A549 treated with AZD2906 at 1 μM for 4 hours (cell line): ENCODE results near the gene WDR62. TPM values are rescaled to one million over a fixed set of nuclear protein-coding genes. Genes with fewer than 3 reads are reported as not detected.

Source experiments
- total RNA-seq: library from RNA; stranded (reverse); fragments of 200-300 nt; extraction: Qiagen RNA extraction; gene quantifications from 5 replicates; pipeline ENCODE4 v1.2.3, GENCODE V29; 2022

The WDR62 gene
- 21.3 to 28.1 TPM (median 25.4 TPM) in 5 replicates for total RNA-seq

GRCh38 chr19:36054733-36055686 lies at the start of gene WDR62:
TSS of gene WDR62 (plus strand) at chr19:36054897. CDS start at chr19:36054972, 75 bp downstream.

DNA sequence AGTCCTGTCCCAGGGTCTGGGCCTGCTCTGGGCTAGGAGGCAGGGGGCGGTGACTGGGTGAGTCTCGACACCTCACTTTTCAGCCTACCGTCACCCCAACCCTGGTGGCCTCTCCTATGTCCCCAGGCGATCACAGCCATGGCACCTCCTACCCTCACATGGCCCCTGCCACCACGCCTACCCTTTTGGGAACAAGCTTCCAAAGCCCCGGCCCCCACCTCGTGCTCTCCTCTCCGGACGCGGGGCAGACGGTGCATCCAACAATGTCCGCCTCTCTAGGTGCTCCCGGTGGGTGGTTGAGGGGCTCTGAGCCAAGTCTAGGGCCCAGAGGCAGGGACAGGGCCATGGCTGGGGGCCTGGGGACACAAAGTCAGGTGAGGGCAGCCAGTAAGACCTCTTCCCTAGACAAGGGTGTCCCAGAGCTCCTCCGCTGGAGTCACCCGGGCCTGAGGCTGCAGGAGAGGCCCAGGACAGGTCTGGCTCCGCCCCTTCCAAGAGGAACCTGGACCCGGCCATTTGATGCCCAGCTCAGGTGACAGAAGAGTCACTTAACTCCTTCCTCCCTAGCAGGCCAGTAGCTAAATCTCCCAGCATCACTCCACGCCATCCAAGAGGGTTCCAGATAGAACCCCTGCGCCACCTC lies 46.2 kb upstream of the WDR62 start, which contains the start of gene SYNE4:
Gene SYNE4, minus strand, starts transcription at position 478 of the 643 bp plus-strand sequence. Its CDS starts 132 bp downstream, at position 346.

DNA sequence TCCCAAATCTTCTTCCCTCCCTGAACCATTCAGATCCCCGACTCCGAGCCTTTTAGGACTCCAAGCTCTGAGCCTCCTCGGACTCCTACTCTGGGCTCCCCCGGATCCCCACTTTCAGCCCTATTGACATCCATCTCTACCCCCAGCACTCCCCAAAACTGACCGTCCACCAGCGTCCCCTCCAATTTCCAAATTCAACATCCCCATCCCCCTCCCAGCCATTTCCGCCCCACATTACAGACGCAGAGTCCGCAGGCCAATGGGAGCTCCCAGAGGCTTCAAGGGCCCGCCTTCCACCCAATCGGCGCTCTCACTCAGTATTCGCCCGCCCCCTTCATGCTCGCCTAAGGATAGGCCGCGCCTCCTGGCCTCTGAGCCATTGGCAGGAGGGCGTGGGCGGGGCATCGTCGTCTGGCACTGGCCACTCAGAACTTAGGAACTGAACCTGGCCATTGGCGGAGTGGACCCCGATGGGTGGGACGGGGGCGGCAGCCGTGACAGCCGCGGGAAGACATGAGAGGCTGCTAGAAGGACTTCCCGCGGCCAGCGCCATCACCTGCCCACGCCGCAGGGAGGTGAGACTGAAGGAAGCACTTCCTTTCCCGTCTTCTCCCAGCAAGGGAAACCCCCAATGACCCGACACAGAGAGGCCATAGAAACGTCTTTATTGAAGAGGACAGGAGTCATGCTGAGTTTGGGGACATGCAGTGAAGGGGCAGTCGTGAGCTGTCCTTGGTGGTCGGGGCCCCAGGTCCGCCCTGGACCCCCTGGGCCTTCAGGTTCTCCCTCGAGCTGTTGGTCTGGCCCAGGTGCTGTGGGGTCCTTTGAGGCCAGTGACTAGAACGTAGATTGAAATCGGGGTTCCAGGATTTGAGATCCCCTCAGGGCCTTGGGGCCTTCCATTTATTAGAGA lies 40.4 kb upstream of the WDR62 start, which contains the start of gene ALKBH6:
Gene ALKBH6, minus strand, starts transcription at position 202 of the 913 bp plus-strand sequence. CDS start 816 bp downstream, outside the sequence.

GRCh38 chr19:36032251-36033104 lies 22.2 kb upstream of the WDR62 start, which contains the start of gene CLIP3:
TSS of gene CLIP3 (minus strand) at chr19:36032873. CDS start at chr19:36032357, 516 bp downstream.

GRCh38 chr19:36054119-36054732 lies 471 bp upstream of the WDR62 start, which contains the start of gene THAP8:
TSS of gene THAP8 (minus strand) at chr19:36054285. CDS start at chr19:36054217, 68 bp downstream.

GRCh38 chr19:36110487-36111199 lies 55.9 kb downstream of the WDR62 start, which contains the start of gene OVOL3:
TSS of gene OVOL3 (plus strand) at chr19:36111143. CDS start at chr19:36111203, 60 bp downstream.

GRCh38 chr19:36114721-36115452 lies 60.2 kb downstream of the WDR62 start, which contains the start of gene POLR2I:
TSS of gene POLR2I (minus strand) at chr19:36114875. CDS start at chr19:36114856, 19 bp downstream.

DNA sequence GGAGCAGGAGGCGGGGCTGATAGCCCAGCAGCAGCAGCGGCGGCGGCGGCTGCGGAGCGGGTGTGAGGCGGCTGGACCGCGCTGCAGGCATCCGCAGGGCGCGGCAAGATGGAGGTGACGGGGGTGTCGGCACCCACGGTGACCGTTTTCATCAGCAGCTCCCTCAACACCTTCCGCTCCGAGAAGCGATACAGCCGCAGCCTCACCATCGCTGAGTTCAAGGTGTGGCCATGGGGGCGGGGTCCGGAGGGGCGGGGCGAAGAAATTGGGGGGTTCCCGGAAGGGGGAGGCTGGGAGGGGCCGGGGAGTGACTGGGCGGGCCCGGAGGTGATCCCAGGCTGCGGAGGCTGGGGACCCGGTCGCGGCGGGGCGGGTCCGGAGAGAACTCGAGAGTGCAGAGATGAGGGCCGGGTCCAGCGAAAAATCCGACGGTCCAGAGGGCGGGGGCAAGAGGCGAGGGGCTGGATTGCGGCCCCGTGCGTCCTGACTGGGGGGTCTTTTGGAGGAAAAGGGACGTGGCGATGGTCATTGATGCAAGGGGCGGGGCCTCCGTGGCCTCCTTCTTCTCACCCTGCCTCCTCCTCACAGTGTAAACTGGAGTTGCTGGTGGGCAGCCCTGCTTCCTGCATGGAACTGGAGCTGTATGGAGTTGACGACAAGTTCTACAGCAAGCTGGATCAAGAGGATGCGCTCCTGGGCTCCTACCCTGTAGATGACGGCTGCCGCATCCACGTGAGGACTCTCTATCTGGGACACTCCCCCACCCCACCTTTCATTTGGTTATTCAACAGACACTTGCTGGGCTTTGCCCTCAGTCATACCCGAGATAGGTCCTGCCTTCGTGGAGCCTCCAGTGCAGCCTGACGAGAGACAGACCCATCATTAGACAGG lies 61.0 kb downstream of the WDR62 start, which contains the start of gene TBCB:
Gene TBCB, plus strand, starts transcription at position 16 of the 891 bp plus-strand sequence. Its CDS starts 93 bp downstream, at position 109.

GRCh38 chr19:36139473-36140303 lies 85.0 kb downstream of the WDR62 start, which contains the start of gene CAPNS1:
TSS of gene CAPNS1 (plus strand) at chr19:36140066. CDS start at chr19:36141012, 946 bp downstream.

DNA sequence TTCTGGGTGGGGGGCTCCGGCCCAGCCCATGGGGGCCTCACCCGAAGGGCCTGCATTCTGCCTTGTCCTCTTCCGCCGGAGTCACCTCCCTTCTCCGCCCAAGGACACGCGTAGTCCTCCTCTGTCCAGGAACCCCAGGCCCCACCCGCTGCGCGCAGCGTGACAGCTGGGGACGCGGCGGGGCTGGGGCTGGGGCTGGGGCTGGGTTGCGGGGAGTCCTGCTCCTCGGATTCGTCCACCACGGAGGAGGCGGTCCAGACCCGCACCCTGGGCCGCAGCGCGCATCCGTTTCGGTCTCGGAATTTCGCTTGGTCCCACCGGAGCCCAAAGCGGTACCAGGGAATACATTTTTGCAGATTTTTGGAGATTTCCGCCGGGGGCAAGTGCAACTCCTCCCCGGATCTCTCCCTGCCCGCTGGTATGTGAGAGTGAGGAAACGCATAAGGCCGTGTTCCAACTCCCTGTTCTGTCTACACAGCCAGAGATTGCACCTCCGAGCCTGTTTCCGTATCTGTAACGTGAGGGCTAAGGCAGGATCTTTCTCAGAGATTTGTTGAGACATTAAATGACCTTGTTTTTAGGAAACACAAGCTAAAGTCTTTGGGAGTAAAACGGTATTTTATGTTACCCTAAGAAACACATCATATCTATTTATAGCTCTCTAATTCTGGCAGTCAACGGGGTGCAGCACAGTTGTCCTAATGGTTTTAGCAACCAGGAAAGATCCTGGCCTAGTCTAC lies 97.8 kb downstream of the WDR62 start, which contains the start of gene COX7A1:
Gene COX7A1, minus strand, starts transcription at position 96 of the 740 bp plus-strand sequence. Its CDS starts 40 bp downstream, at position 56.

Other genes with a start within 250 kb of the WDR62 start
- gene PRODH2, start 242.1 kb upstream of the WDR62 start, total RNA-seq = 0.14 to 0.56 TPM (median 0.23 TPM) in 5 replicates
- gene NPHS1, start 202.4 kb upstream of the WDR62 start, total RNA-seq = 0.34 to 0.71 TPM (median 0.49 TPM) in 5 replicates
- 0.39 to 0.59 TPM (median 0.44 TPM) in 5 replicates for gene KIRREL2, start 198.0 kb upstream of the WDR62 start, total RNA-seq
- gene APLP1, start 186.3 kb upstream of the WDR62 start, total RNA-seq = 70.1 to 97.9 TPM (median 93.9 TPM) in 5 replicates
- 4.9 to 7.5 TPM (median 5.7 TPM) in 5 replicates for gene NFKBID, start 154.4 kb upstream of the WDR62 start, total RNA-seq
- 0.29 to 0.75 TPM (median 0.53 TPM) in 4 of 5 replicates, not detected in the other for gene HCST, start 152.4 kb upstream of the WDR62 start, total RNA-seq
- not detected in 5 replicates for gene TYROBP, start 146.6 kb upstream of the WDR62 start, total RNA-seq
- 20.1 to 27.8 TPM (median 23.2 TPM) in 5 replicates for gene LRFN3, start 118.5 kb upstream of the WDR62 start, total RNA-seq
- gene SDHAF1, start 59.7 kb upstream of the WDR62 start, total RNA-seq = 32.3 to 50.8 TPM (median 46.9 TPM) in 5 replicates
- gene SYNE4, start 46.1 kb upstream of the WDR62 start, total RNA-seq = 0.04 to 0.50 TPM (median 0.25 TPM) in 5 replicates
- 23.0 to 25.8 TPM (median 24.4 TPM) in 5 replicates for gene ALKBH6, start 40.7 kb upstream of the WDR62 start, total RNA-seq
- 0.46 to 1.3 TPM (median 0.78 TPM) in 5 replicates for gene CLIP3, start 22.0 kb upstream of the WDR62 start, total RNA-seq
- gene THAP8, start 612 bp upstream of the WDR62 start, total RNA-seq = 5.3 to 8.4 TPM (median 7.5 TPM) in 5 replicates
- gene OVOL3, start 56.2 kb downstream of the WDR62 start, total RNA-seq = 0.19 to 0.32 TPM (median 0.29 TPM) in 4 of 5 replicates, not detected in the other
- 225 to 266 TPM (median 251 TPM) in 5 replicates for gene POLR2I, start 60.0 kb downstream of the WDR62 start, total RNA-seq
- 435 to 567 TPM (median 554 TPM) in 5 replicates for gene TBCB, start 60.6 kb downstream of the WDR62 start, total RNA-seq
- gene CAPNS1, start 85.2 kb downstream of the WDR62 start, total RNA-seq = 1,516 to 2,255 TPM (median 2,139 TPM) in 5 replicates
- gene COX7A1, start 97.5 kb downstream of the WDR62 start, total RNA-seq = not detected in 5 replicates
- 3.7 to 4.9 TPM (median 4.1 TPM) in 5 replicates for gene ZNF565, start 159.8 kb downstream of the WDR62 start, total RNA-seq
- gene ZNF146, start 160.2 kb downstream of the WDR62 start, total RNA-seq = 104 to 170 TPM (median 114 TPM) in 5 replicates